ENCODE measurements around the gene DENND5B.

GRCh38 chr12:31599053-31599452, 8.1 kb upstream of the DENND5B start:
- TF ChIP-seq CTCF (IDR thresholded peaks at IDR 0.05; ENCODE audit: low read depth, low read length, missing input control): no peak
- no peak for TF ChIP-seq REST (IDR thresholded peaks at IDR 0.05)
- TF ChIP-seq TAF1 (conservative IDR thresholded peaks at IDR 0.05): no peak

Data from liver (tissue), 3 donors.